Measurements from ENCODE around the gene MAGI1.

The MAGI1 gene

DNA sequence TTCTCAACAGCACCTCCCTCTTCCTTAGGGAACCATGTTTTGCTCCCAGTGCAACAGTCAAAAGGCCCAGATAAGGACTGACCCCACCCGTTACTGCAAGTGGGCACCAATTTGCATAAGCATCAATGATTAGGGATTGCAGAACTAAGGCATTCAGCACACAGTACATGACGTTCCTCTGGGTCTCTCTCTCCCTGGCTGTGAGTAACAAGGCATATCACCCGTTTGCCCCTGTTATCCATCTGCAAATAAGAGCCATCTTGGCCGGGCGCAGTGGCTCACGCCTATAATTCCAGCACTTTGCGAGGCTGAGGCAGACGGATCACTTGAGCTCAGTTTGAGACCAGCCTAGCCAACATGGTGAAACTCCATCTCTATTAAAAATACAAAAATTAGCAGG is 18.8 kb downstream of the MAGI1 start:
- H2BK12ac ChIP-seq (ENCODE audit: low read length in 2 of 2) = no peak overlapping the region
- no peak overlapping the region for H3K4me2 ChIP-seq (ENCODE audit: low read length, poor library complexity, severe bottlenecking)
- no peak overlapping the region for H4K8ac ChIP-seq (ENCODE audit: low read length)
- no peak overlapping the region for H3K27ac ChIP-seq (ENCODE audit: low read length, poor library complexity, severe bottlenecking)
- no peak overlapping the region for H2BK120ac ChIP-seq (ENCODE audit: low read depth, low read length)
- H3K4me3 ChIP-seq (ENCODE audit: insufficient read depth in 1 of 2, low read depth in 1 of 2, low read length in 2 of 2) = no peak overlapping the region
- H3K18ac ChIP-seq (ENCODE audit: low read depth in 1 of 2, low read length in 2 of 2) = no peak overlapping the region
- H3K36me3 ChIP-seq (ENCODE audit: control insufficient read depth in 1 of 2, insufficient read depth in 2 of 2, low read depth in 1 of 2, low read length in 2 of 2) = no peaks in the 10 kb centered on the region
- no peak overlapping the region for H2BK15ac ChIP-seq (ENCODE audit: low read depth, poor library complexity, severe bottlenecking)
- no peaks in the 10 kb centered on the region for H3K9me3 ChIP-seq (ENCODE audit: control insufficient read depth, low read length)
- H3K23ac ChIP-seq (ENCODE audit: low read length in 2 of 2) = no peak overlapping the region
- no peak for DNase-seq
- no peak overlapping the region for H2AK5ac ChIP-seq (ENCODE audit: low read length, severe bottlenecking)
- no peaks in the 10 kb centered on the region for H3K27me3 ChIP-seq (ENCODE audit: control insufficient read depth in 1 of 2, insufficient read depth in 1 of 2, low read length in 2 of 2)
- H2BK5ac ChIP-seq (ENCODE audit: low read depth, low read length, poor library complexity, severe bottlenecking) = no peak overlapping the region
- H3K79me1 ChIP-seq (replicated peaks; ENCODE audit: low read length, poor library complexity, severe bottlenecking) = peaks cover 31% of the 10 kb centered on the region
- no peak overlapping the region for H3K4ac ChIP-seq (ENCODE audit: low read depth in 1 of 2, low read length in 2 of 2)
- WGBS = 95% methylated on average over 8 of the region's 8 CpGs
- no peak overlapping the region for H3K14ac ChIP-seq (ENCODE audit: low read length in 2 of 2)
- no peak overlapping the region for H3K9ac ChIP-seq (ENCODE audit: low read length)
- H4K91ac ChIP-seq (ENCODE audit: low read length) = no peak overlapping the region
- no peak overlapping the region for H2AFZ ChIP-seq (ENCODE audit: low read depth, low read length)
- peaks cover 5% of the 10 kb centered on the region for H3K4me1 ChIP-seq (ENCODE audit: control insufficient read depth, insufficient read depth, low read depth, low read length)

DNA sequence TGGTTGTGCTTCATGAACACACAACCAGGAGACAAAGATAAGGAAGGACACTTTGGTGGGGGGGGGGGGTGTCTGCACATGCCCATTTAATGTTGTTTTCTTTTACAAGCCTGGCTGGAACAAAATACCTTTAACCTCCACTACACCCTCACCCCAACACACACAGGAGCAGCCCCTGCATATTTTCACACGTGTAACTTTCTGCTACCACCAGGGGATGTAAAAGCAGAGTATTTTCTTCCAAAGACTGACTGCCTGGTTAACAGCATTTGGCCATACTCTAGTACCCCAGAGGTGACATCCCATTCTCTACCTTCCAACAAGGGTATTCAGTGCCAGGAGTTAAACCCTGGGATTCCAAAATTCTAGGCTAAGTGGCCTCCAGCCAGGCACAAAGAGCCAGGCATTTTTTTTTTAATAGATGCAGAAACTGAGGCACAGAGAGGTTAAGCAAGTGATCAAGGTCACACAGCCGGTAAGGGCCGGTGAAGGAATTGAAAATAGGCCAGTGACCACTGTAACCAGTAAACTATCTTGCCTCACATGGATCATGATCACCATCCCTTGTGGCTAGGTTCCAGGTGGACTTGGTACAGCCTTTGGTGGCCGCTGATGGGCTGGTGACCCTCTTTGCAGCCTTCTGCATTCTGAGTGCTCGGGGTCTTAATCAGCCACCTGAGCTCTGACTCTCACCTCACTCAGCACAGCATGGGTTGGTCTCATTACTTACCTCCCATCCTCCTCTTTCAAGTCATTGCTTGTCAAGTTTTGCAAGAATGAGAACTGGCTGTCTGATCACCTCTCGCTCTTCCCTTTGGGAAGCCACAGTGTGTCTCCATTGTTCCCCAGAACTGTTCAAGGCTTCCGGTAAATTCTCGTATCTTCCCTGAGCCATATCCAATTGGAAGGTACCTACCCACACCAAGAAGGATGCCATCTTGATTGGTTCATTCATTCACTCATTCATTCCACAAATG is 20.4 kb downstream of the MAGI1 start:
- H3K23ac ChIP-seq (ENCODE audit: low read length in 2 of 2) = no peak overlapping the region
- no peak overlapping the region for H3K18ac ChIP-seq (ENCODE audit: low read depth in 1 of 2, low read length in 2 of 2)
- peak overlapping the region in 1 of 2 experiments; percentile 14 for H3K14ac ChIP-seq (ENCODE audit: low read length in 2 of 2)
- H3K36me3 ChIP-seq (ENCODE audit: control insufficient read depth in 1 of 2, insufficient read depth in 2 of 2, low read depth in 1 of 2, low read length in 2 of 2) = no peaks in the 10 kb centered on the region
- no peak overlapping the region for H3K4ac ChIP-seq (ENCODE audit: low read depth in 1 of 2, low read length in 2 of 2)
- no peak overlapping the region for H4K8ac ChIP-seq (ENCODE audit: low read length)
- 87% methylated on average over 8 of the region's 8 CpGs for WGBS
- H3K9me3 ChIP-seq (ENCODE audit: control insufficient read depth, low read length) = no peaks in the 10 kb centered on the region
- no peak overlapping the region for H3K4me2 ChIP-seq (ENCODE audit: low read length, poor library complexity, severe bottlenecking)
- no peak overlapping the region for H2AK5ac ChIP-seq (ENCODE audit: low read length, severe bottlenecking)
- H3K79me1 ChIP-seq (replicated peaks; ENCODE audit: low read length, poor library complexity, severe bottlenecking) = peaks cover 32% of the 10 kb centered on the region
- H3K27me3 ChIP-seq (ENCODE audit: control insufficient read depth in 1 of 2, insufficient read depth in 1 of 2, low read length in 2 of 2) = no peaks in the 10 kb centered on the region
- no peak overlapping the region for H2BK15ac ChIP-seq (ENCODE audit: low read depth, poor library complexity, severe bottlenecking)
- no peak overlapping the region for H2BK12ac ChIP-seq (ENCODE audit: low read length in 2 of 2)
- H2BK5ac ChIP-seq (ENCODE audit: low read depth, low read length, poor library complexity, severe bottlenecking) = no peak overlapping the region
- H2AFZ ChIP-seq (ENCODE audit: low read depth, low read length) = no peak overlapping the region
- no peak overlapping the region for H3K4me3 ChIP-seq (ENCODE audit: insufficient read depth in 1 of 2, low read depth in 1 of 2, low read length in 2 of 2)
- H2BK120ac ChIP-seq (ENCODE audit: low read depth, low read length) = no peak overlapping the region
- H3K27ac ChIP-seq (ENCODE audit: low read length, poor library complexity, severe bottlenecking) = no peak overlapping the region
- H4K91ac ChIP-seq (ENCODE audit: low read length) = no peak overlapping the region
- no peak overlapping the region for H3K9ac ChIP-seq (ENCODE audit: low read length)
- H3K4me1 ChIP-seq (ENCODE audit: control insufficient read depth, insufficient read depth, low read depth, low read length) = peaks cover 6% of the 10 kb centered on the region
- DNase-seq = no peak

DNA sequence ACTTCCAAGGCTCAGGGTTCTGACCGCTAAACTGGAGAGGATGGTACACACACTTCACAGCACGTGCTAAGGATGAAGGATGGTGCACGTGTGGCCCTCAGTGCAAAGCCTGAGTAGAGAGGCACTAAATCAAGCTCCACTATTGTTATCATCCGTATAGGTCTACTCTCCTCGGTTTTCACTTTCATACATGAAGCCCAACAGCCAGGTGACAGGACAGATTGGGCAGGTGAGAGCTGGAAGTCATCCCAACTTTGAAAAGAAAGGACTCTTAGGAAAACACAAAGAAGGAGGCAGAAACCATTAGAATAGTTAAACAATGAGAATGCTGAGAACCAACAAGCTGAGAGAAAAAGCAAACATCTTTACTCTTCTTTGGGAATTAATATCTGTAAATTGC is 21.1 kb downstream of the MAGI1 start:
- H2BK15ac ChIP-seq (ENCODE audit: low read depth, poor library complexity, severe bottlenecking) = no peak overlapping the region
- H4K8ac ChIP-seq (ENCODE audit: low read length) = no peak overlapping the region
- no peak overlapping the region for H3K14ac ChIP-seq (ENCODE audit: low read length in 2 of 2)
- H3K23ac ChIP-seq (ENCODE audit: low read length in 2 of 2) = no peak overlapping the region
- no peaks in the 10 kb centered on the region for H3K36me3 ChIP-seq (ENCODE audit: control insufficient read depth in 1 of 2, insufficient read depth in 2 of 2, low read depth in 1 of 2, low read length in 2 of 2)
- no peak overlapping the region for H4K91ac ChIP-seq (ENCODE audit: low read length)
- H3K4me3 ChIP-seq (ENCODE audit: insufficient read depth in 1 of 2, low read depth in 1 of 2, low read length in 2 of 2) = no peak overlapping the region
- 87% methylated on average over 3 of the region's 5 CpGs for WGBS
- H3K4ac ChIP-seq (ENCODE audit: low read depth in 1 of 2, low read length in 2 of 2) = no peak overlapping the region
- DNase-seq = no peak
- no peaks in the 10 kb centered on the region for H3K9me3 ChIP-seq (ENCODE audit: control insufficient read depth, low read length)
- no peak overlapping the region for H2AK5ac ChIP-seq (ENCODE audit: low read length, severe bottlenecking)
- H3K18ac ChIP-seq (ENCODE audit: low read depth in 1 of 2, low read length in 2 of 2) = no peak overlapping the region
- H3K79me1 ChIP-seq (replicated peaks; ENCODE audit: low read length, poor library complexity, severe bottlenecking) = peaks cover 30% of the 10 kb centered on the region
- H3K4me1 ChIP-seq (ENCODE audit: control insufficient read depth, insufficient read depth, low read depth, low read length) = peaks cover 6% of the 10 kb centered on the region
- H2BK120ac ChIP-seq (ENCODE audit: low read depth, low read length) = no peak overlapping the region
- no peak overlapping the region for H3K27ac ChIP-seq (ENCODE audit: low read length, poor library complexity, severe bottlenecking)
- H2BK5ac ChIP-seq (ENCODE audit: low read depth, low read length, poor library complexity, severe bottlenecking) = no peak overlapping the region
- H2AFZ ChIP-seq (ENCODE audit: low read depth, low read length) = no peak overlapping the region
- no peak overlapping the region for H3K9ac ChIP-seq (ENCODE audit: low read length)
- no peaks in the 10 kb centered on the region for H3K27me3 ChIP-seq (ENCODE audit: control insufficient read depth in 1 of 2, insufficient read depth in 1 of 2, low read length in 2 of 2)
- no peak overlapping the region for H2BK12ac ChIP-seq (ENCODE audit: low read length in 2 of 2)
- H3K4me2 ChIP-seq (ENCODE audit: low read length, poor library complexity, severe bottlenecking) = no peak overlapping the region

DNA sequence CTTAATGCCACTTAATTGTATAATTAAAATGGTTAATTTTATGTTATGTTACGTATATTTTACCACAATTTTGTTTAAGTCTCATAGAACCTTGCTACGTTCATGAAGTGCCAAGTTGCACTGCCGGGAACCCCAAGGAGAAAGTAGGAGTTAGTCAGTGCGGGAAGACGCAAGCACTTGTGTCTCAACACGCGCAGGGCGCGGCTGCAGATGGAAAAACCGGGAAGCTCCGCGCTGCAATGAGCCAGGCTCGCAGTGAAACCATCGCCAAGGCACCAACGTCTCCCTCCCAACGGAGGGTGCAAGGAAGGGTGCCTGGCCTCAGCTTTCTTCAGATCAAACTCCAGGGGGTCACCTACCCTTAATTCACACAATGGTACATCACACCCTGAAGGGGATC is 21.6 kb downstream of the MAGI1 start:
- Histone ChIP-seq H2BK15ac (ENCODE audit: low read depth, poor library complexity, severe bottlenecking) (no peak overlapping the region), H3K36me3 (ENCODE audit: control insufficient read depth in 1 of 2, insufficient read depth in 2 of 2, low read depth in 1 of 2, low read length in 2 of 2) (no peaks in the 10 kb centered on the region), H3K27me3 (ENCODE audit: control insufficient read depth in 1 of 2, insufficient read depth in 1 of 2, low read length in 2 of 2) (no peaks in the 10 kb centered on the region), H3K27ac (ENCODE audit: low read length, poor library complexity, severe bottlenecking) (no peak overlapping the region), H3K14ac (ENCODE audit: low read length in 2 of 2) (no peak overlapping the region), H3K4ac (ENCODE audit: low read depth in 1 of 2, low read length in 2 of 2) (no peak overlapping the region), H3K4me2 (ENCODE audit: low read length, poor library complexity, severe bottlenecking) (no peak overlapping the region), H3K4me3 (ENCODE audit: insufficient read depth in 1 of 2, low read depth in 1 of 2, low read length in 2 of 2) (no peak overlapping the region), H3K4me1 (ENCODE audit: control insufficient read depth, insufficient read depth, low read depth, low read length) (peaks cover 6% of the 10 kb centered on the region), H3K9ac (ENCODE audit: low read length) (no peak overlapping the region), H3K18ac (ENCODE audit: low read depth in 1 of 2, low read length in 2 of 2) (no peak overlapping the region), H2BK120ac (ENCODE audit: low read depth, low read length) (no peak overlapping the region), H2BK12ac (ENCODE audit: low read length in 2 of 2) (no peak overlapping the region), H2AFZ (ENCODE audit: low read depth, low read length) (no peak overlapping the region), H2BK5ac (ENCODE audit: low read depth, low read length, poor library complexity, severe bottlenecking) (no peak overlapping the region), H3K23ac (ENCODE audit: low read length in 2 of 2) (no peak overlapping the region), H3K79me1 (replicated peaks; ENCODE audit: low read length, poor library complexity, severe bottlenecking) (peaks cover 29% of the 10 kb centered on the region), H2AK5ac (ENCODE audit: low read length, severe bottlenecking) (no peak overlapping the region), H4K8ac (ENCODE audit: low read length) (no peak overlapping the region), H4K91ac (ENCODE audit: low read length) (no peak overlapping the region), H3K9me3 (ENCODE audit: control insufficient read depth, low read length) (no peaks in the 10 kb centered on the region)
- DNase-seq = no peak
- 93% methylated on average over 16 of the region's 16 CpGs for WGBS
